Fibroblast of the conjunctiva (primary cell): ENCODE measurements around the gene CLIC6.
"Not testable (repeated sequence)": the region's sequence is repeated elsewhere in the genome, so short reads cannot be mapped to it uniquely, and the experiment has no call there.

Source experiments
- DNase-seq: peaks from one replicate; pipeline ENCODE4 v3.0.0-alpha.2; 2010; ENCODE audit warnings: low read depth

The CLIC6 gene

DNA sequence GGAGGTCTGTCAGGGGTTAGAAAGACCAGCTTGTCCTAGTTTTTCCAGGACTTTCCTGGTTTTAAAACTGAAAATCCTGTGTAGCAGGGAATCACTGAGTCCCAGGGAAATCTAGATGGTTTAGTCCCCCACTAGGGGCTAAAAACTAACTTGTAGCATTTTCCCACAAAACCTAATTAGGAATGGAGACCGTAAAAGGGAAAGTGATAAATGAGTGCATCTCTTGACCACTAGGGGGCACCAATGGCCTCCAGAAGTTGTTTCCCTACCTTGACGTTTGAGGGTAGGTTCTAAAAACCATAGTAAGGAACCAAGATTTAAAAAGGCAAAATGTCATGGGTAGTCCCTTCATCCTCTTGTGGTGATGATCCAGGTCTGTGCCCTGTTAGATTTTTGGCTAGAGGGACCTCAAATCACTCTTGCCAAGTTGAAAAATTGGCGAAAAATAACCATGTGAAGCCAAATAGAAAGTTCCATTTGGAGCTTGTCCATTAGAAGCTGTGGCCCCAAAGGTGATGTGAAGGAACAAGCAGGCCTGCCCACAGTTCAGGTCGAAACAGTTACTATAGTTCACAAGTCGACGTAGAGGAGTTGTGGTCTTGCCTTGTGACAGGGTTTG, 24.5 kb downstream of the CLIC6 start:
- DNase-seq, result peak; percentile 59

DNA sequence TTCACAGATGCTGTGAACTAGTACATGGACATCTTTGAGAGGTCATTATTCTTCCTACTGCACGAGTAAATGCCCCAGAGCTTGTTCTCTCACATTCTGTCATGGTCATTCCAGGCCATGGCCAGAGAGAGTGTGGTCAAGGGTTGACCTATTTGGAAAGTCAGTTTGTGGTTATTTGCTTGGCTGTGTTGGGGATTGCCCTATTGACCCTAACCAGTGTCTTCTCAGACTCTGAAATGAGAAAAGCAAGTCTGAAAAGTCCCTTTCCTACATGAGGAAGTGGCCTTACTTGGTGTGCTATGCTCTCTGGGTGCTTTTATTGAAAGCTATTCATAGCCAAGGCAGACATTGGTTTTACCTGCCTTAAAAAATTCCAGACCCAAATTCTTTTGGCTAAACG, 26.6 kb downstream of the CLIC6 start:
- no peak for DNase-seq

- DNase-seq, result no peak
These were observed 27.3 kb downstream of the CLIC6 start for GRCh38 chr21:34696121-34696520.

GRCh38 chr21:34697826-34698225, 29.0 kb downstream of the CLIC6 start:
- DNase-seq, result no peak

- no peak for DNase-seq
These were observed 29.6 kb downstream of the CLIC6 start for GRCh38 chr21:34698270-34699015.

- no peak for DNase-seq
These were observed 31.8 kb downstream of the CLIC6 start for GRCh38 chr21:34700605-34701004.

DNA sequence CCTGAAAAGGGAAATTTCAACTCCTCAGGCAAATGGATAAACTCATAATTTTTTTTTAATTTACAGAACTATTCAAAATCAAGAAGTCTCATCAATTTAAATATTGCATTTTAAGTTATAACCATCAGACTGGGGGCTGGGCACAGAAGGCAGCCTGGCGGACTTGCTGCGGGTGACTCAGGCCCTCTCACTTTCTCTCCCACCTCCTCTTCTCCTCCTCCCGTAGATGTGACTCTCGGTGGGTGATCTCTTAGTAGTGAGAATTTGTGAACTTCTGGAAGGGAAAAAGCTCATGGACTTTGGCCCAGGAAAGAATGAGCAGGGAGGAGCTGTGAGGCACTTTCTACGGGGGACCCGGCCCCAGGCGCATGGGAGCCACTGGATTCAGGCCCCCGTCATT, 32.9 kb downstream of the CLIC6 start:
- DNase-seq, result no peak

DNA sequence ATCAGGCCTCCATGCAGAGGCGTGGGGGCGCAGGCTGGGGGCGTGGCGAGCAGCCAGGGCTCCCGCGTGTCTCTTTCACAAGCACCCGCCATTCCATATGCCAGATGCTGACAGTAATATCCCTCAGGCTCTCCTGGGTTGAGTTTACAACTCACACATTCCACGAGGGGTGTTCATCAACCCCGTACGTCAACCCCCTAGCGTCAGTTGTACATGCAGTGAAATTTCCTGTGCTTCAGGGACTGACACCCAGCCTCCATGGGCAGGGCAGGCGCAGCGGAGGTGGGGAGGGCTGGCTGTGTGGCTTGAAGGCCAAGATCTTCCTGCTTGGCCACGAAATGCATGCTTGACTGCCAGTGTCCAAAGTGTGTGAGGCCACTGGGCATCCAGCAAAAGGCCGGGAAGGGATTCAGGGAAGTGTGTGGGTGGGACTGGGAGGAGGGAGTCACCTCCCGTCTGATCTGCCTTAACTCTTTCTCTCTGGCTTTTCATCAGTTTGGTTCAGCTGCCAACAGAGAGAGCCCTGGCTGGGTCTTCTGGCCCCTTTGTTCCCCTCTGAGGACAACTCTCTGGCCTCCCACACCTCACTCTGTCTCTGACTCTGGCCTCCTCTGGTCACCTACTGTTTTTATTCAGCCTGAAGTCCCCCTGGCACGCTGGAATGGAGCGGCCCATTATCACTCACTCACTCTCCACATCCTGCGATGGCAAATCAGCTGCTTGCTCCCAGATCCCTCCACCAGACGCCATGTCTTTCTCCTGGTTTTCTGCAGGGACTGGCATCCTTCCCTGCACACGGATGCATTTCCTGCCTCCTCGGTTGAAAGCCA, 33.8 kb downstream of the CLIC6 start:
- peak; percentile 48 for DNase-seq

- DNase-seq, result no peak
These were observed 34.8 kb downstream of the CLIC6 start for GRCh38 chr21:34703571-34703970.

DNA sequence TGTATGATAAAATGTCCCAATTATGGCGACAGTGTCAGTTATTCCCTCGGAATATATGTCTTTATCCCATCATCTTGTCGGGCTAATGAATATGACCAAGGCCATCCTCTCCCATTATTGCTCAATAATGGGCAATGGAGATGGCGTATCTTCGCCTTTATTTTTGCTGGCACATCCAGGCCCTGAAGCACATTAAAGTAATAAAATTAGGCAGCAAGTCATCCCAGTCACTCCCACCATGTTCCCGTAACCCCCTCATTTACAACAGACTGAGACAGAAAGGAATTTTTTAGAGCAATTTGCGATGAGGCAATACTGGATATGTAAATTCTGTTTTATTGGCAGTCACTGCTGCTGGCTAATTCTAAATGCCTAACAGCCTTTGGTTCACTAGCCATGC, 35.3 kb downstream of the CLIC6 start:
- DNase-seq, result peak; percentile 16

DNA sequence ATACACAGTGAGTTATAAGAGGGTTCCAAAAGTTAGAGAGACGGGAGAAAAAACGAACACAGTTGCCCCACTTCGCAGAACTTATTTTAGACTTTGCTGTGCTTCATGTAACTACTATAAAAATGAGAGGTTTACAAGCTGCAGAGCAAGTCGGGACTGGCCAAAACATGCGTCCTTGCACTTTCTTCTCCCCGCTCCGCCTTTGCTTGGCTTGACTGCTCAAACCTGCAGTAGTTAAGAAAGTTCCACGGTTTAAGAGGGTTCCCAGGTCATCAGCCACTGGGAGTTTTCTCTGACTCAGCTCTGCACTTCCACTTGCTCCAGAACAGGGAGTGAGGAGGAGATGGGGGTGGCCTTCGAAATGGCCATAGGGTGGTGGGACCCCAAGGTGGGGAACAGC, 36.2 kb downstream of the CLIC6 start:
- no peak for DNase-seq

- no peak for DNase-seq
These were observed 37.5 kb downstream of the CLIC6 start for GRCh38 chr21:34706337-34706736.

- DNase-seq, result no peak
These were observed 39.1 kb downstream of the CLIC6 start for GRCh38 chr21:34707876-34708325.

DNA sequence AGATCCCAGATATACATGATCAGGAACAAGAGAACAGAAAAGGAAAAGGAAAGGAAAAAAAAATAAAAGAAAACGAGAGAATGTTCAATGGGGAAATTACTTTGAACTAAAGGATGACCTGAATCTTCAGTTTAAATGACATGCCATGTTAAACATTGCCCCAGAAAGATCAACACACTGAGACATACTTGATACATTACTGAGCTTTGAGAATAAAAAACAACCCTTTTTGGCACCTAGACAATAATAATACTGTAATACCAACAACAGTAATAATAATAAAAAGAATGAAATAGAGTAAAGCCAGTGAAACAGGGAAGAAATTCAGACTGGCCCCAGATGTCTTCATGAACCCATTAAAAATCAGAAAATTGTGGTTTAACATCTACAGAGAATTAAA, 44.8 kb downstream of the CLIC6 start:
- no peak for DNase-seq

GRCh38 chr21:34715518-34715917, 46.7 kb downstream of the CLIC6 start:
- DNase-seq, result no peak

GRCh38 chr21:34715985-34716596, 47.3 kb downstream of the CLIC6 start:
- DNase-seq, result no peak

DNA sequence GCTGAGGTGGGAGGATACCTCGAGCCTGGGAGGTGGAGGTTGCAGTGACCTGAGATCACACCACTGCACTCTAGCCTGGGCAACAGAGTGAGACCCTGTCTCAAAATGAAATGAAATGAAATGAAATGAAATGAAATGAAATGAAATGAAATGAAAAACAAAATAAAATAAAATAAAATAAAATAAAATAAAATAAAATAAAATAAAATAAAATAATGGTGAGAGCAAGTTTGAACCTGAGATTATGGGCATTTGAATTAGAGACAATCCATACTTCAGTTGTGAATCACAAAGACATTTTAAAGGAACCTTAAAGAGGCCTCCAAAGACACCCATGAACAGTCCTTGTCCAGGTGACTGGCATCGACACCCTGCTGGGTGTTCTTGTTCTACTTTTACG, 49.7 kb downstream of the CLIC6 start:
- not testable (repeated sequence) for DNase-seq

GRCh38 chr21:34722684-34723300, 54.0 kb downstream of the CLIC6 start:
- DNase-seq, result no peak

DNA sequence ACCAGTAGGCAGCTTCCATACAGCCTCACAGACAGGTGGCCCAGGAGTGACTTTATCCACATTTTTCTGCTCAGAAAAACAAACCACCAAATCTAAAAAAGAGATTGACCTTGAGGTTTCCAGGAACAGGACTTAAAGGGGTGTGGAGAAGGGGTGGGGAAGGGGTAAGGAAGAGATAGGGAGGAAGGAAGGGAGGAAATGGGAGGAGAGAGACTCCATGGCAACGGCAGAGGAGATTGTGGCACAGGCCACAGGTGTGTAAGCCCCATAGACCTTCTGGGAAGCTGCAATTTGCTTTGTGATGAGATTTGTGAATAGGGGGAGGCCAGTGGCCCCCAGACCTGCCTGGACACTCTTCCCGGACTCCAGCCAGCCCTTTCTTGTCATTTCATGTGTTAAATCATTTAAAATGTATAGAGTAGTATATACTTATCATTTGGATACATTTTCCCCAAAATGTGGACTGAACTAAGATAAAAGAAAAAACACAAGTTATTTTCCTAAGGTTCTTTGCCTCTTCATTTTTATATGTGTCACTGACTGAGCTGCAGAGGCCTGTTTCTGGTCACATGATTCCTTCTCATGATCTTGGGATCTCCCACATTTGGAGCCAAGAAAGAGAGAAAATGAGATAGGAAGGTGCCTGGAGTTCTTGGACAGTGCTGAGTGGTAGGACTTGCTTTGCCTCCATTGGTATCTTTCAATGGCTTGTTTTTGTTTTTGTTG, 55.5 kb downstream of the CLIC6 start:
- DNase-seq, result no peak

- no peak for DNase-seq
These were observed 56.0 kb downstream of the CLIC6 start for GRCh38 chr21:34724857-34725195.

- DNase-seq, result no peak
These were observed 58.0 kb downstream of the CLIC6 start for GRCh38 chr21:34726627-34727337.
